ENCODE results near the gene ELK4.

ELK4 gene

GRCh38 chr1:205587581-205587980 is 44.2 kb downstream of the ELK4 start:
- Histone ChIP-seq H3K9ac (ENCODE audit: low read length) (no peak overlapping the region), H2AK5ac (ENCODE audit: low read length) (no peak overlapping the region), H4K8ac (ENCODE audit: low read depth, low read length) (no peak overlapping the region), H3K4me3 (ENCODE audit: low read depth, low read length) (no peak overlapping the region), H4K91ac (ENCODE audit: low read depth, low read length) (no peak overlapping the region), H3K18ac (ENCODE audit: low read length) (no peak overlapping the region), H3K4ac (ENCODE audit: low read depth, low read length) (no peak overlapping the region), H3K27ac (ENCODE audit: low read depth, low read length) (no peak overlapping the region), H3K79me2 (ENCODE audit: control insufficient read depth, insufficient read depth, low read length, poor library complexity) (no peaks in the 10 kb centered on the region), H3K79me1 (ENCODE audit: low read length) (no peaks in the 10 kb centered on the region), H3K9me3 (ENCODE audit: insufficient read depth, low read depth, low read length) (no peaks in the 10 kb centered on the region), H2BK12ac (ENCODE audit: low read length) (no peak overlapping the region), H2BK5ac (ENCODE audit: low read depth, low read length, poor library complexity) (no peak overlapping the region), H2AFZ (ENCODE audit: insufficient read depth, low read length, poor library complexity) (no peak overlapping the region), H3K36me3 (ENCODE audit: control insufficient read depth in 1 of 2, insufficient read depth in 2 of 2, low read length in 2 of 2) (no peaks in the 10 kb centered on the region), H3K14ac (ENCODE audit: low read length) (no peak overlapping the region), H3K27me3 (ENCODE audit: insufficient read depth, low read length) (no peaks in the 10 kb centered on the region), H3K23ac (ENCODE audit: low read length) (no peak overlapping the region), H2BK120ac (ENCODE audit: insufficient read depth, low read length, poor library complexity) (no peak overlapping the region), H3K4me1 (ENCODE audit: control insufficient read depth in 1 of 2, insufficient read depth in 2 of 2, low read length in 2 of 2) (peaks cover 0 to 2% of the 10 kb centered on the region in 2 experiments), H3K4me2 (ENCODE audit: low read length) (no peak overlapping the region), H4K12ac (ENCODE audit: low read depth, low read length) (no peak overlapping the region)
- DNase-seq: no peak
- no CpG with 5 or more reads among the region's 4 CpGs for WGBS (ENCODE audit: extremely low coverage, insufficient coverage, insufficient read length)

DNA sequence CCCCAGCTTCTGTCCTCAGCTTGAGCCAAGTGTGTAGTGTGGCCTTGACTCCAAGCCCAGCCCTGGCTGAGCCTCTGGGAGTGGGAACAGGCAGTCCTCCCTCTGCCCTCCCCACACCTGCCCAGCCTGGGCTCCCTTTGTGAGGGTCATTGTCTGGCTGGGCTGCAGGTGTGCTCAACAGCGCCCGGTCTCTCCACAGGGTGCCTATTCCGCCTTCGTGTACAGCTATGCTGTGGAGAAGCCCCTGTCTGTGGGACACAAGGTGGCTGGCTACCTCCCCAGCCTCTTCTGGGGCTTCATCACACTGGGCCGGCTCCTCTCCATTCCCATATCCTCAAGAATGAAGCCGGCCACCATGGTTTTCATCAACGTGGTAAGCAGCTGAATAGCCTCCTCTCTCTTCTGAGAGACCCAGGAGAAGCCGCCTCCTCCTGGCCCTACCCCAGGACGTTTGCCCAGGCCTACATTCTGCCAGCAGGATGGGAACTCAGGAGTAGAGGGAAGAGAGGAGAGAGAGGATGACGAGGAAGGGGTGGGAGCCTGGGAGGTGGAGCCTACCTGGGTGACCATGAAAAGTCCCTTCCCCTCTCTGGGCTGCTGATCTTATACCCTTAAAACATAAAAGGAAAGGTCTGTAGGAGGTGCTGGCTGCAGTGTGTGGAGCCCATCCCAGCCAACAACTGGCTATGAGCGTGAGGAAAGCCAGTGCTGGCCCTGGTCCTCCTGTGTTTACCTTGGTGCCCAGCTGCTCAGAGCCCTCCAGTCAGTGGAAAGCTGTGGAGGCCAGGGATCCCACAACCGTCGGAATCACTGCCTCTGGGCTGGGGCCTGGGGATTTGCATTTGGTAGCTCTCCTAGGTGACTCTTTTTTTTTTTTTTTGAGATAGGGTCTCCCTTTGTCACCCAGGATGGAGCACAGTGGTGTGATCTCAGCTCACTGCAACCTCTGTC is 45.7 kb downstream of the ELK4 start:
- no peaks in the 10 kb centered on the region for H3K79me1 ChIP-seq (ENCODE audit: low read length)
- no peak overlapping the region for H3K9ac ChIP-seq (ENCODE audit: low read length)
- no peak overlapping the region for H4K8ac ChIP-seq (ENCODE audit: low read depth, low read length)
- no peak overlapping the region for H3K4me2 ChIP-seq (ENCODE audit: low read length)
- no peaks in the 10 kb centered on the region for H3K9me3 ChIP-seq (ENCODE audit: insufficient read depth, low read depth, low read length)
- no peak overlapping the region for H4K12ac ChIP-seq (ENCODE audit: low read depth, low read length)
- no peak for DNase-seq
- no peak overlapping the region for H3K14ac ChIP-seq (ENCODE audit: low read length)
- H3K23ac ChIP-seq (ENCODE audit: low read length): no peak overlapping the region
- H3K18ac ChIP-seq (ENCODE audit: low read length): no peak overlapping the region
- H3K4ac ChIP-seq (ENCODE audit: low read depth, low read length): no peak overlapping the region
- no peak overlapping the region for H2AFZ ChIP-seq (ENCODE audit: insufficient read depth, low read length, poor library complexity)
- no peak overlapping the region for H3K4me3 ChIP-seq (ENCODE audit: low read depth, low read length)
- no peak overlapping the region for H3K27ac ChIP-seq (ENCODE audit: low read depth, low read length)
- no peak overlapping the region for H2BK5ac ChIP-seq (ENCODE audit: low read depth, low read length, poor library complexity)
- no peaks in the 10 kb centered on the region for H3K36me3 ChIP-seq (ENCODE audit: control insufficient read depth in 1 of 2, insufficient read depth in 2 of 2, low read length in 2 of 2)
- no peaks in the 10 kb centered on the region for H3K4me1 ChIP-seq (ENCODE audit: control insufficient read depth in 1 of 2, insufficient read depth in 2 of 2, low read length in 2 of 2)
- no peak overlapping the region for H4K91ac ChIP-seq (ENCODE audit: low read depth, low read length)
- H3K79me2 ChIP-seq (ENCODE audit: control insufficient read depth, insufficient read depth, low read length, poor library complexity): no peaks in the 10 kb centered on the region
- no CpG with 5 or more reads among the region's 13 CpGs for WGBS (ENCODE audit: extremely low coverage, insufficient coverage, insufficient read length)
- no peaks in the 10 kb centered on the region for H3K27me3 ChIP-seq (ENCODE audit: insufficient read depth, low read length)
- no peak overlapping the region for H2BK12ac ChIP-seq (ENCODE audit: low read length)
- H2BK120ac ChIP-seq (ENCODE audit: insufficient read depth, low read length, poor library complexity): no peak overlapping the region
- no peak overlapping the region for H2AK5ac ChIP-seq (ENCODE audit: low read length)

DNA sequence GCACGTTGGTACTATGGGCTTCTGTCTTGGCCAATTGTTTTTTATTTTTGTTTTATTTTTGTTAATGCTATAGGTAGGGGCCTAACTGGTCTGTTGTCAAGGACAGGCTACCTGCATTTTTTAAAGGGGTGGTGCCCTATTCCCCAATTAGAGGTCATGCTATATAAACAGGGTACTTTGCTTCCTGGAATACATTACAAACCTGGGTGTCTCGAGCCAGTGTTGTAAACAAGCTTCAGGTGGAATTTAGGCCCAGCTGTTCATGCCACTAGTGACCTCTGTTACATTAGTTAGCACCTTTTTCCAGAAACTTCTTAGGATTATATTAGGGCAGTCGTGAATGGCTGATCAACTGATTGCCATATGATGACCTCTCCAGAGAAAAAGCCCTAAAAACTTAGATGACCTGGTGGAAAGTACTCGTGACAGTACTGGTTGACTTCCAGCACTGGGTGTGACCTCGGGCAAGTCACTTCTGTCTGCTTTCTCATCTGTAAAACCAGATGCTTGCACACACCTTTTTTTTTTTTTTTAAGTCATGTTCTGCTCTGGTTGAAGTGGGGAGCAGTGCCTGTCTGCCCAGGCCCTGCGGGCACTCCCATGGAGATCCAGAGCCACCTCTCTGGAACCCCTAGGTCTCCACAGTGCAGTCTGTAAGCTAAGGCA is 46.5 kb downstream of the ELK4 start:
- no CpG with 5 or more reads among the region's 6 CpGs for WGBS (ENCODE audit: extremely low coverage, insufficient coverage, insufficient read length)
- Histone ChIP-seq H2BK5ac (ENCODE audit: low read depth, low read length, poor library complexity) (no peak overlapping the region), H3K36me3 (ENCODE audit: control insufficient read depth in 1 of 2, insufficient read depth in 2 of 2, low read length in 2 of 2) (no peaks in the 10 kb centered on the region)

GRCh38 chr1:205584732-205585131 is 47.1 kb downstream of the ELK4 start:
- Histone ChIP-seq H2BK5ac (ENCODE audit: low read depth, low read length, poor library complexity) (no peak overlapping the region), H3K4me2 (ENCODE audit: low read length) (no peak overlapping the region), H3K18ac (ENCODE audit: low read length) (no peak overlapping the region), H3K23ac (ENCODE audit: low read length) (no peak overlapping the region), H3K79me2 (ENCODE audit: control insufficient read depth, insufficient read depth, low read length, poor library complexity) (no peaks in the 10 kb centered on the region), H3K4ac (ENCODE audit: low read depth, low read length) (no peak overlapping the region), H4K12ac (ENCODE audit: low read depth, low read length) (no peak overlapping the region), H2BK120ac (ENCODE audit: insufficient read depth, low read length, poor library complexity) (no peak overlapping the region), H3K27me3 (ENCODE audit: insufficient read depth, low read length) (no peaks in the 10 kb centered on the region), H3K79me1 (ENCODE audit: low read length) (no peaks in the 10 kb centered on the region), H2BK12ac (ENCODE audit: low read length) (no peak overlapping the region), H3K27ac (ENCODE audit: low read depth, low read length) (no peak overlapping the region), H4K8ac (ENCODE audit: low read depth, low read length) (no peak overlapping the region), H3K9me3 (ENCODE audit: insufficient read depth, low read depth, low read length) (peaks cover 3% of the 10 kb centered on the region), H3K14ac (ENCODE audit: low read length) (no peak overlapping the region), H3K36me3 (ENCODE audit: control insufficient read depth in 1 of 2, insufficient read depth in 2 of 2, low read length in 2 of 2) (no peaks in the 10 kb centered on the region), H3K9ac (ENCODE audit: low read length) (no peak overlapping the region), H2AK5ac (ENCODE audit: low read length) (no peak overlapping the region), H3K4me1 (ENCODE audit: control insufficient read depth in 1 of 2, insufficient read depth in 2 of 2, low read length in 2 of 2) (no peaks in the 10 kb centered on the region), H2AFZ (ENCODE audit: insufficient read depth, low read length, poor library complexity) (no peak overlapping the region), H3K4me3 (ENCODE audit: low read depth, low read length) (no peak overlapping the region), H4K91ac (ENCODE audit: low read depth, low read length) (no peak overlapping the region)
- no peak for DNase-seq
- no CpG with 5 or more reads among the region's 7 CpGs for WGBS (ENCODE audit: extremely low coverage, insufficient coverage, insufficient read length)

More for the DNA sequence above, 46.5 kb downstream of the ELK4 start:
- Histone ChIP-seq H3K23ac (ENCODE audit: low read length) (no peak overlapping the region), H4K8ac (ENCODE audit: low read depth, low read length) (no peak overlapping the region), H3K4me2 (ENCODE audit: low read length) (no peak overlapping the region), H4K91ac (ENCODE audit: low read depth, low read length) (no peak overlapping the region), H3K4me1 (ENCODE audit: control insufficient read depth in 1 of 2, insufficient read depth in 2 of 2, low read length in 2 of 2) (no peaks in the 10 kb centered on the region), H3K9me3 (ENCODE audit: insufficient read depth, low read depth, low read length) (peaks cover 3% of the 10 kb centered on the region), H2BK120ac (ENCODE audit: insufficient read depth, low read length, poor library complexity) (no peak overlapping the region), H3K18ac (ENCODE audit: low read length) (no peak overlapping the region), H3K27ac (ENCODE audit: low read depth, low read length) (no peak overlapping the region), H4K12ac (ENCODE audit: low read depth, low read length) (no peak overlapping the region), H3K79me1 (ENCODE audit: low read length) (no peaks in the 10 kb centered on the region), H2BK12ac (ENCODE audit: low read length) (no peak overlapping the region), H3K4ac (ENCODE audit: low read depth, low read length) (no peak overlapping the region), H3K14ac (ENCODE audit: low read length) (no peak overlapping the region), H2AFZ (ENCODE audit: insufficient read depth, low read length, poor library complexity) (no peak overlapping the region), H3K79me2 (ENCODE audit: control insufficient read depth, insufficient read depth, low read length, poor library complexity) (no peaks in the 10 kb centered on the region), H2AK5ac (ENCODE audit: low read length) (no peak overlapping the region), H3K4me3 (ENCODE audit: low read depth, low read length) (no peak overlapping the region), H3K27me3 (ENCODE audit: insufficient read depth, low read length) (no peaks in the 10 kb centered on the region), H3K9ac (ENCODE audit: low read length) (no peak overlapping the region)
- DNase-seq: no peak

All from trophoblast cell (in vitro differentiated cells and primary cell).